NCI-H1694 (cell line): ENCODE measurements around the gene ARAP1.

Source experiments
- DNase-seq: peaks from one replicate; lab custom pipeline; 2025; lab: John Stamatoyannopoulos, UW

ARAP1 gene

DNA sequence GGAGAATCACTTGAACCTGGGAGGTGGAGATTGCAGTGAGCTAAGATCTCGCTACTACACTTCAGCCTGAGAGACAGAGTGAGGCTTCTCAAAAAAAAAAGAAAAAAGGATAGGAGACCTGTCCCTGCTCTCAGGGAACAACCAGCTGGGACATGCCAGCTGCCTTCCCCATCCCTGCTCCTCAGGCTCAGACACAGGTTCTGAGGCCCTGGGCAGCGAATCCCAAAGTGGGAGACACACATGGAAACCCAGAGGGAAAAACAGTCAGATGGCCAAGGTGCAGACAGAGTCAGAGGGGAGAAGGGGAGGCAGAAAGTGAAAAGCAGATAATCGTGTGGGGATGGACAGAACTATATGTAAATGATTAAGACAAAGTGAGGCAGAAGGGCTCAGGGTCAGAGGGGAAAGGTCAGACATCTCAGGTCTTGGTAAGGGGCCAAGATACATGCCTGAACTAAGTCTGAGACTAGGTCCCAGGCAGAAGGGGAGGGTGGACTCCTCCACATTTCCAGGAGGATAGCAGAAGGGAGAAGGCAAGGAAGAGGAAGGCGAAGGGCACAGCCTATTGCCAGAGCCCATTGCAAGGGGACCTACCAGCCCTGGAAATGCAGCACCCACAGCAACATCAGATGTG is 27.4 kb upstream of the ARAP1 start:
- DNase-seq, result no peak

GRCh38 chr11:72778535-72779494 is 26.6 kb upstream of the ARAP1 start:
- peak; percentile 34 for DNase-seq

- DNase-seq, result no peak
These were observed 25.6 kb upstream of the ARAP1 start for GRCh38 chr11:72777755-72778278.

DNA sequence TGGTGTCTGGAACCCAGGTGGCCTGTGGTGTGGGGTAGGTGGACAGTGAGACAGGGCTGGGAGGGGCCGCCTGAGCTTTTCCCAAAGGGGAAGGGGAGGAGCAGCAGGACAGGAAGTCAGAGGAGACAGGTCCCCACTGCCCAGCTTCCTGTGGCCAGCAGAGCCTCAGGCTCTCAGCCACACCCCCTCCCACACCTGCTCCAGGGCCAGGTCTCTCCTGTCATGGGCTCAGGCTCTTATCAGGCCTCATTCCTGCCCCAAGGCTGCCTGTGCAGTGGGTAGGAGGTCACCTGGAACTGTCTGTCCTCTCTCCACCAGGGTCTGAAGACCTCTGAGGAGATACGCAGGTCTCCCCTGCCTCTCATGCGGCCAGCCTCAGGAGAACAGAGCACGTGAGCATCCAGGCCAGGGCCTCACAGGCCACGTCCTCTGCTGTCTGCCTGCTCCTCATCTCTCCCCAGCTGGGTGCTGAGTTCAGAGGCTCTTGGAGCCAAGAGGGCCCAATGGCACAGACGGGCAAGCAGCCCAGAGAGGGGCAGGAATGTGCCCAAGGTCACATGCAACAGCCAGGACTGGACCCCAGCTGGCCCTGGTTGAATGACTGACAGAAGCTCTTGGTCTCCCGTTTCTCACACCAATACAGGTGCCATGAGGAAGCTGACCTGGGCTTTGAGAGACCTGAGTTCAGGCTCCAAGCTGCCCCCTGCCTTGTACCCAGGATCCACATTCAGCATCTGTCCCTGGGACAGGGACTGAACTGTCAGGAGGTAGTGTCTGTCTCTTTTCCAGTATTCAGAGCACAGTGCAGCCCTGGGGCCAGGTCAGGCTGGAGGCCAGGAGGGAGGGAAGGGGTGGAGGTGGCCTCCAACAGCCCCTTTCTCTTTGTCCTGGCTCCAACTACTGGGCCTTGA is 24.9 kb upstream of the ARAP1 start:
- DNase-seq, result no peak

DNA sequence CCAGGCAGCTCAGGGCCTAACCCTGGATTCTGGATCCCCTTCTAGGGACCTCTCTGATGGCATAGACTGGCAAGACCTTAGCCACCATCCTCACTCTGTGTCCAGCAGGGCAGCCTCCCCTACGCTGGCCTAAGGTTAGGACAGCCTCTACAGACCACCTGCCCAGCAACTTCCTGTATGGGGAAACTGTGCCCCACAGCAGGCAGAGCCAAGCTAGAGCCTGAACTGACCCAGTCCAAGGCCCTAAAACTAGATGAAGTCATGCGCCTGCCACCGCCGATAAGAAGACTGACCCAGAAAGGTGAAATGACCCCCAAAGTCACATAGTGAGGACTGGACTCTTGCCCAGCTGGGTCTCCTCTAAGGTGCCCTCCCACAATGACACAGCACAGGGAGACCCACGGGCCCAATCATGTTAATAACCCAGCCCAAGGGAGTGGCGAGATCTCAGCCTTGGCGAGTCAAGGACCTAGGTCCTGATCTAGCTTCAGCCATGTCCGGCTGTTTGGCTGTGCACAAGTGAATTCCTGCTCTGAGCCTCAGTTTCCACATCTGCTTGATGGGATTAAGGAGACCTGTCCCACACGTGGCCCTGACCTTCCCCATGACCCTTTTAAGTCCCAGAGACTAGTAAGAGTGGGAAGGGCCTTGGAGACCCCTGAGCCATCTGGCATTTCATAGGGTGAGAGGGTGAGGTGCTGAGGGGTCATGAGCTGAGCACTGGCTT is 24.1 kb upstream of the ARAP1 start:
- no peak for DNase-seq

GRCh38 chr11:72775288-72776110 is 23.3 kb upstream of the ARAP1 start:
- no peak for DNase-seq

DNA sequence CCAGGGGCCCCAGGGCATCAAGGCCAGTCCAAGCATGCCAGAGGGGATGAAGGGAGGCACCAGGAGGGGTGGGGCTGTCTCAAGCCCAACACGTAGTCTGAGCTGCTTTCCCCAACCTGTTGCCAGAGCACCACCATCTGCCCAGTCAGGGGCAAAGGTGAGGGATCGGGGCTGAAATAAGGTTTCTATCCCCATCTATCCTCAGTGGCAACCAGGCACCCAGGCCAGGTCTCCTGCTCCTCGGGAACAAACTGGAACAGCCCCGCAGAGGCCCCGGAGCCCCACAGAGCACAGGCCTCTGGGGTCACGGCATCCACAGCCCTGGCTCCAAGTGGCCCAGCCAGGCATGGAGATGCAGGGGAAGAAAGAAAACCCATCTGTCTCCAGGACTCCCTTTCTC is 22.3 kb upstream of the ARAP1 start:
- no peak for DNase-seq

DNA sequence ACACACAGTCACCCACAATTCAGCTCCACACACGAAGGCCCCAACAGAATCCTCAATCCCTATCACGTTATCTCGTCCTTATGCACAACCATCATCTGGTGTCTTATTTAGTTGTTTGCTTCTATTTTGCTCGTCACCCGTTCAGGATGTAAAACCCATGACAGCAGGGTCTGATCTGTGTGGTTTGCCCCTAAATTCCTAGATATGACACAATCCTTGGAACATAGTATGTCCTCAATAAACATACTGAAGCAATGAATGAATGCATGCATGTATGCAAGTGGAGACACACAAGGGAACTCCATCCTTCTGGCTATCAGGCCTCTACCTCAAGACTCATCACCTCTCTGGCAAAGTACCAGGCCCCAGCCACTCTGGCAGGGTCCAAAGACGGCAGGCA is 21.5 kb upstream of the ARAP1 start:
- DNase-seq, result no peak

DNA sequence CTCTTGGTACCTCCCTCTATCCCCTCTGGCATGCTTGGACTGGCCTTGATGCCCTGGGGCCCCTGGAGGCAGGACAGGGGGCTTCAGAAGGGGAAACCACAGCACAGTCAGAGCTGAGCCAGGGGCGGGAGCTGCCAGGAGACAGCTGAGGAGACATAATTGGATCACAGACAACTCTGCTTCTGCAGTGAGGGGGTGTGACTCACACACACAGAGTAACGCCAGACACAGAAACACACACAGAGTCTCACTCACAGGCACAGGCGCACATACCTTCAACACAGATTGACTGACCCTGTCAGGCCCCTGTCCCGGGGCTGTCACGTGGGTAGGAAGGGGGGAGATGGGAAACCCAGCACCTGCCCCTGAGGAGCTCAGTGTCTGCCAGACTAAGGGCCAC is 21.1 kb upstream of the ARAP1 start:
- DNase-seq, result peak; percentile 44

- DNase-seq, result no peak
These were observed 19.9 kb upstream of the ARAP1 start for GRCh38 chr11:72772059-72772458.

DNA sequence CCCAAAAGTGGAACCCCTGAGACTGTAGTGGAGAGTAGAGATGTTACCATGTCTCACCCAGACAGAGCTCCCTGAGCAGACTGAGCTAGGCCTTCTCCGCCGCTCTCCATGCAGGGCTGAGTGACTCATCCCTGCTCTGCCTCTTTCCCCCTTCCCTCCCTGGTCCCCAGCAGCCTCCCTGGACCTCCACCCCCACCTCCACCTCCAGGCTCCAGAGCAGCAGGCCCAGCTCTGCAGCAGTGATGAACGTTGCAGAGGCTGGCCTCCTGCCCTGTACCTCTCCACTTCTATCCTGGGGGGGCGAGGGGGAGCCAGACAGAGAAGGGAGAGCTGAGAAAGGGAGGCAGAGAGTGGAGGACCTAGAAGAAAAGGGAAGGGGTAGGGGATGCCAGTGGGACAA is 19.3 kb upstream of the ARAP1 start:
- DNase-seq, result no peak

- DNase-seq, result no peak
These were observed 18.6 kb upstream of the ARAP1 start for GRCh38 chr11:72770799-72771198.

DNA sequence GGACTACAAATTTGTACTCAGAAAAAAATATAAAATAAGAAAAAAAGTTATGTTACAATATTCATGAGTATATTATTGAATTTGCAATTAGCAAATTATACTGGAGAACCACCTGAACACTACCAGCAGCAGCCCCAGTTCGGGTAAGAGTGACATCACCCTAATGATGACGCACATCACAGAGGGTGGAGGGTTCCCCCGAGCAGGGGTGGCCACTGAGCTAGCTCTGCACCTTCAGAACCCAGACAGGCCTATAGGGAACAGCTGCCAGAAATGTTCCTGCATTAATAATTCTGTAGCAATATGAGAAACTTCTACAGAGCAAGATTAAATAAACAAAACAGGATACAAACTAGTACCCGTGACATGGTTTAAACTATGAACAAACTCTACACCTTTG is 17.5 kb upstream of the ARAP1 start:
- no peak for DNase-seq

DNA sequence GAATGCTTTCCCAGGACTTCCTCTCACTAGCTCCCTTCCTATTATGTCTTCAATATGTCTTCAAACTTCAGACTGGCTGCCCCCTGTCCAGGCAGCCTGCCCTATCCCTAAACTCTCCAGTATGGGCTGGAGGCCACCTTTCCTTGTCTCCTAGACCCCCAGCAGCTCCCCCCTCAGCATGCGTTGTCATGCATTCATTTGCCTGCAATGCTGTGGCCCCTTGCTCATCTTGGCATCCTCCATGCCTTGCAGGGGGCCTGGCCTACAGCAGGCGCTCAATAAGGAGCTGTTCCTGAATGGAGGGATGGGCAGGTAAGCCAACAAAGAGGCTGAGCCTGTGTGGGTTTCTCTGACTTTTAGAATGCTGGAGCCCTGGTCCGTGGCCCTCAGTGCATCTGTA is 16.4 kb upstream of the ARAP1 start:
- no peak for DNase-seq

DNA sequence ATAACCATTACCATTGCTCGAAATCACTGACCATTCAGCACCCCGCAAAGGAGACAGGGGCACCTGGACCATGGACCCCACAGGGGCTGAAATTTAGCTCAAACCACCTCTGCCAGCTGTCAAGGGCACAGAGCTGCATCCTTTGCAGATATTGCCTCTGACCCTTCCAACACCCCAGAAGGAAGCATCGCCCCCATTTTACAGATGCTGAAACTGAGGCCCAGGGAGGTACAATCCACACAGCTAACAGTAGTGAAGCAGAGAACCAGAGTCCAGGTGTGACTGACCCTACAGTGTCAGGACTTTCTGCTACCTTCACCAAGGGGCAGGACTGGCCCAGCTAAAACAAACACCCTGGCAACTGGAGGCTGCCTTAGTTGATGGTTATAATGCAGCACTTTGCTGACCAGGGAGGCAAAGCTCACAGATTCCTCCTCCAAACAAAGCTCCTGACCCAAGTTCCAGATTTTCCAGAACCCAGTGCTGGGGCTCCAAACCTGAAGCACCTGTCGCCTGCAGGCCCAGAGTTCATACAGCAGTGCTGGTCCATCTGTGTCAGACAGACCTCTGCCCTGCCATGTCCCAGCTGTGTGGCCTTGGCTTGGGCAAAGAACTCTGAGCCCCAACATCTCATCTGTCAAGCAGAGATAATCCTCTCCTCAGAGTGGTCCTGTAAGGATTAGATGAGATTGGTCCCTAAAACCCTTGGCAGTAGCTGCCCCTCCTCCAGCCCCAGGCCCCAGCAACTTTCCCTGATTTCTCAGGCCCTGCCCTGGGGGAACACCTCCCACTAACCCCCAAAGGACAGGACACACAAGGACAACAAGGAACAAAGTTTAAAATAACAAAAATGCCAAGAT is 15.2 kb upstream of the ARAP1 start:
- DNase-seq, result no peak

DNA sequence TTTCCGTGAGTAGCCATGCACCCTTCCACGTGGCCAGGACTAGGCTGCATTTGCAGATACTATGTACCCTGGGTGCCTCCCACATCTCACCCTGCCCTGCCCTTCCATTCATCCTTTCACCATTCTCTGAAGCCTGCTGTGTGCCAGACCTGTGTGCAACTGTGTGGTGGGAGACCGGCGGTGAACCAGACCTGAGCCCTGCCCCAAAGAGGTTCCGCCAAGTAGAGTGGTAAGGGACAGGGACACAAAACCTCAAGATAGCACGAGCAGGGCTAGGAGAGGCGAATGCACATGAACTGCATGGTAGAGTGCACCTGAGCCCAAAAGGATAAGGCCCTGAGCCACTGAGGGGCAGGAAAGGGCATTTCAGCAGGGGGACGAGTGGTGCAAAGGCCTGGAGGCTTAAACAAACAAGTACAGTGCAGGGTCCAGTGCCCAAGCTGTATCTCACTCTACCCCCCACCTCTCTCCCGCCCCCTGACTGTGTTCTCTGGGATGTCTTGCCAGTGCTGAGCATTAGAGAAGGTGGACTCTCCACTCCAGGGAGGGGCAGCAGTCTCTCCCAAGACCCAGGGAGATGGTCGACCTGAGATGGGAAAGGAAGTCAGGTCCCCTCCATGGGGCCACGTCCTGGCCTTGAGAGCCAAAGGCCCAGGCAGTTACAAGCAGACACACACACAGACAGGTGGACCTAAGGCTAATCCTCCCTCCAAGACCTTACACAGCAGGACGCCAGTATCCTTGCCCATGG is 14.1 kb upstream of the ARAP1 start:
- DNase-seq, result no peak

DNA sequence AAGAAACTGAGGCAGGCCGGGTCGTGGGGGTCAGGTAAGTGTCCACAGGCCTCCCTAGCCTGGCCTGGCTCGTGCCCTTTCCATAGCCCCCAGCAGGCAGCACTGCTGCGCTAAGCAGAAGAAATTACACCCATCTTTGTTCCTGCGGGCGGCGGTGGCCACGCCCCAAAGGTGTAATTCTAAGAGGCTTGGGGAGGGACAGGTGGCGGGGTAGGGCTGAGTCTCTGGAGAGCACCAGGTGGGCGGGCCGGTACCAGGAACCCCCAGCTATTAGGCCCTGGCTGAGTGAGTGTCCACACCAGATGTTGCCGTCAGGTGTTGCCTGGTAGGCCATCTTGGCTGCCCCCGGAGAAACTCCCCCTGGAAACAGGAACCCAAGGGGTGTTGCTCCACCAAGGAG is 12.3 kb upstream of the ARAP1 start:
- DNase-seq, result no peak

DNA sequence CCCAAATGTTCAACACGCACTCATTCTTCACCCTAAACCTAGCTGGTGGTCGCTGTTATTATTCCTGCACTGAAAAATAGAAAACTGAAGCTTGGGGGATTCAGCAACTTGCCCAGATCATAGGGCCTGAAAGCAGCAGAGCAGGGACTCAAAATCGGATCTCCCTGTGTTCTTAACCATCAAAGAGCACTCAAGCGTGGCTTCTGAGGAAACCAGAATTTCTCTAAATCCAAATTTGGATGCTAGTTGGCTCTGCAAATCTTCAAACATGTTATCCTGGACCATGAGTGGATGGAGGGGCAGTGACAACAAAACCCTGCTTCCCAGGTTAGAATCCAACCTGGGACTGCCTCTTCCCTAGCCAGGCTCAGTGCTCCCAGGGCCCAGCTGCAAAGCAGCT is 11.6 kb upstream of the ARAP1 start:
- DNase-seq, result no peak
